Measurements from ENCODE around the gene MYADML2. TPM values are rescaled to one million over a fixed set of nuclear protein-coding genes. Genes with fewer than 3 reads are reported as not detected.
A peak's percentile ranks its signal among the peaks of the same experiment; 100 is the strongest.

Gene MYADML2
- total RNA-seq, 1 donor from 2014 or later = 0.69 TPM

GRCh38 chr17:81993729-81994592, 46.9 kb upstream of the MYADML2 start:
- Mint-ChIP-seq H3K4me1 (ENCODE audit: low read depth, unreplicated experiment) (peaks cover 14% of the 10 kb centered on the region), H3K4me3 (ENCODE audit: unreplicated experiment) (peak overlapping the region; percentile 57), H3K9me3 (ENCODE audit: unreplicated experiment) (peaks cover 10% of the 10 kb centered on the region), H3K27me3 (ENCODE audit: unreplicated experiment) (peaks cover 5% of the 10 kb centered on the region), H3K36me3 (ENCODE audit: unreplicated experiment) (peaks cover 5% of the 10 kb centered on the region), H3K27ac (ENCODE audit: unreplicated experiment) (peak overlapping the region; percentile 77)
- peak; percentile 18 for DNase-seq
- no peak for TF ChIP-seq CTCF (IDR thresholded peaks at IDR 0.05; ENCODE audit: partially characterized antibody, unreplicated experiment)

- Mint-ChIP-seq H3K27me3 (ENCODE audit: unreplicated experiment) (peaks cover 5% of the 10 kb centered on the region), H3K27ac (ENCODE audit: unreplicated experiment) (peak overlapping the region; percentile 62), H3K9me3 (ENCODE audit: unreplicated experiment) (peaks cover 10% of the 10 kb centered on the region), H3K4me1 (ENCODE audit: low read depth, unreplicated experiment) (peaks cover 13% of the 10 kb centered on the region), H3K4me3 (ENCODE audit: unreplicated experiment) (no peak overlapping the region), H3K36me3 (ENCODE audit: unreplicated experiment) (peaks cover 5% of the 10 kb centered on the region)
- peak; percentile 24 for DNase-seq
- no peak for TF ChIP-seq CTCF (IDR thresholded peaks at IDR 0.05; ENCODE audit: partially characterized antibody, unreplicated experiment)
Measured at GRCh38 chr17:81992306-81993102, 45.5 kb upstream of the MYADML2 start.

- no peak overlapping the region for H3K4me3 Mint-ChIP-seq (ENCODE audit: unreplicated experiment)
- no peak for DNase-seq
- peaks cover 3% of the 10 kb centered on the region for H3K27me3 Mint-ChIP-seq (ENCODE audit: unreplicated experiment)
- H3K4me1 Mint-ChIP-seq (ENCODE audit: low read depth, unreplicated experiment) = peaks cover 13% of the 10 kb centered on the region
- peak overlapping the region; percentile 62 for H3K27ac Mint-ChIP-seq (ENCODE audit: unreplicated experiment)
- H3K36me3 Mint-ChIP-seq (ENCODE audit: unreplicated experiment) = peaks cover 5% of the 10 kb centered on the region
- H3K9me3 Mint-ChIP-seq (ENCODE audit: unreplicated experiment) = peaks cover 10% of the 10 kb centered on the region
- no peak for TF ChIP-seq CTCF (IDR thresholded peaks at IDR 0.05; ENCODE audit: partially characterized antibody, unreplicated experiment)
Measured at GRCh38 chr17:81991684-81992305, 44.8 kb upstream of the MYADML2 start.

- no peak for DNase-seq
- no peak for TF ChIP-seq CTCF (IDR thresholded peaks at IDR 0.05; ENCODE audit: partially characterized antibody, unreplicated experiment)
- Mint-ChIP-seq H3K4me3 (ENCODE audit: unreplicated experiment) (no peak overlapping the region), H3K36me3 (ENCODE audit: unreplicated experiment) (peaks cover 5% of the 10 kb centered on the region), H3K27me3 (ENCODE audit: unreplicated experiment) (peaks cover 3% of the 10 kb centered on the region), H3K9me3 (ENCODE audit: unreplicated experiment) (peaks cover 10% of the 10 kb centered on the region), H3K27ac (ENCODE audit: unreplicated experiment) (peak overlapping the region; percentile 72), H3K4me1 (ENCODE audit: low read depth, unreplicated experiment) (peaks cover 13% of the 10 kb centered on the region)
Measured at GRCh38 chr17:81990836-81991683, 44.0 kb upstream of the MYADML2 start.

Data from glutamatergic neuron (in vitro differentiated cells).